Skeletal muscle satellite cell (primary cell): ENCODE measurements around the gene AUTS2.

Experiments used
- H3K27me3 ChIP-seq: 2 replicates; pipeline ENCODE4 v1.7.0; 2013; ENCODE audit warnings: low read length; ENCODE audit not compliant: control insufficient read depth, insufficient read depth
- H3K36me3 ChIP-seq: 2 replicates; pipeline ENCODE4 v1.7.0; 2013; ENCODE audit warnings: mild to moderate bottlenecking, control low read depth, low read length; ENCODE audit not compliant: insufficient read depth
- H3K4me1 ChIP-seq: 2 replicates; pipeline ENCODE4 v1.7.0; 2013; ENCODE audit warnings: low read length; ENCODE audit not compliant: control insufficient read depth, insufficient read depth
- H3K4me2 ChIP-seq: 2 replicates; pipeline ENCODE4 v1.7.0; 2013; ENCODE audit warnings: mild to moderate bottlenecking, low read length
- H3K4me3 ChIP-seq: 2 replicates; pipeline ENCODE4 v1.7.0; 2013; ENCODE audit warnings: low read length
- H3K9ac ChIP-seq: 2 replicates; pipeline ENCODE4 v1.7.0; 2013; ENCODE audit warnings: mild to moderate bottlenecking, low read depth, low read length, moderate library complexity
- H3K9me3 ChIP-seq: replicated peaks from 2 replicates; pipeline ENCODE4 v1.7.0; 2013; ENCODE audit warnings: mild to moderate bottlenecking, control low read depth, low read length

The AUTS2 gene

DNA sequence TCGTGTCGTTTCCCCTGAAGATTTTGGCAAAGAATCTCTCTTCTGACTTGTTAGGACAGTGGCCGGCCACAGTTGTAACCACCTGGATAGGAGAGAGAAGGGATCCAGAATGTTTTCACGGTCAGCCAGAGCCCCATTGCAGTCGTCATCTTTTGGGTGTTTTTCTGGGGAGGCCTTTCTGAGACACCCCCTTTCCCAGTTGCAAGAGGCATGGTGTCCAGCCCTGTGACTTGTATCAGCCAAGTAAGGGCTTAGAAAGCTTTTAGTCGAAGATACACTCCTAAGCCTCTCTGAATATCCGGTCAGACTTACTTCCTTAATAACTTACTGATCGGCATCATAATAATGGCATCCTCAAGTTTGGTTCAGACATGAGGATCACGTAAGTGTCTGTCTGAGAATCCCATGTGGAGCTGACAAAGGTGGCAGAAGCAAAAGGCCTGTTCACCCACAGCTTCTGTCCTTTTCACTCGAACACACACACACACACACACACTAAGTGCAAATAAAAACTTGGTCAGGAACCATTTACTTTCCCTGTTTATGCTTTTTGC is 1098.0 kb downstream of the AUTS2 start:
- Histone ChIP-seq H3K4me1 (peaks cover 24% of the 10 kb centered on the region), H3K9ac (peak overlapping the region; percentile 94), H3K4me3 (peak overlapping the region; percentile 97), H3K4me2 (peak overlapping the region; percentile 90), H3K27me3 (no peaks in the 10 kb centered on the region), H3K9me3 (no peaks in the 10 kb centered on the region), H3K36me3 (no peaks in the 10 kb centered on the region)

DNA sequence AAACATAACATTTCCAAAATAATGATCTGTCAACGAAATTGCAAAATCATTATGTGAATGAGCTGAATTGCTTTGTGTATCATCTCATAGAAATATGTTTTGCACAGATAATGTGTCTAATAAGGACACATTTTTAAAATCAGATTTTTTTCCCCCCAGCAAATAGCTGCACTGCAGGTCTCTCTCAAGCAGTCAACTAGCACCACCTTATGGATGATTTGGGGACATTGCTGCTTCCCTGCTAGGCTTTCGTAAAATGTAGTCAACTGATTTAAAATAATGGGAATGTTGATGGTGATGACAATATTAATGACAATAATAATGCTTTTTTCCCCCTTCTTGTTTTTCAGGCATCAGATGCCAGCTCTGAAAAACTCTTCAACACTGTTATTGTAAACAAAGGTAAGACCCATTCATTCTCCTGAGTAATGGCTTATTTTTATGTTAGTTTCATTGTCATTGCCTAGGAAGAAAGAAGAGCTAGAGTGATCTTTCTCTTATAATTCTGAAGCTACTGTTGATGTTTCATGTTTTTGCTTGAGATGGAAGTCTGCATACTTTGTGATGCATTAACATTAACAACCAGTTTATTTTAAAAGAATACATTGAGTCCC is 1100.1 kb downstream of the AUTS2 start:
- H3K4me3 ChIP-seq = no peak overlapping the region
- peaks cover 6% of the 10 kb centered on the region for H3K36me3 ChIP-seq
- H3K9ac ChIP-seq = no peak overlapping the region
- H3K4me2 ChIP-seq = peak overlapping the region; percentile 31
- H3K9me3 ChIP-seq = no peaks in the 10 kb centered on the region
- H3K27me3 ChIP-seq = no peaks in the 10 kb centered on the region
- H3K4me1 ChIP-seq = peaks cover 20% of the 10 kb centered on the region

DNA sequence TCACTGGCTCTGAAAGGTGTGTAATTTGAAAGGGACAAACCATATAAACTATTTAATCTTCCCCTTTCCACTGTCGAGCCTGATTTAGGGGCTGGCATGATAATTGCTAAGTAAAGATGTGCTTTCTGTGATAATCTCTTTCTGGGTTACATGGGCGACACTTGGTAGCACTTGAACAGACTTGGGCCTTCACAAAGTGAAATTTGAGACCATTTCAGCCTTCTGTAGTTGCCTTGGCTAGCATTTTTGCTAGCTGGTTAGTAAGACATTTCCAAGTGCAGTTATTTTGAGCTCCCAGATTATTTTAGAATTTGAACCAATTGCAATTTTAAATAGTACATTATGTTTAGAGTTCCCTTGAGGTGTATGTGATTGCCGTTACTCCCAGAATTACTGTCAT is 1101.0 kb downstream of the AUTS2 start:
- no peak overlapping the region for H3K4me3 ChIP-seq

DNA sequence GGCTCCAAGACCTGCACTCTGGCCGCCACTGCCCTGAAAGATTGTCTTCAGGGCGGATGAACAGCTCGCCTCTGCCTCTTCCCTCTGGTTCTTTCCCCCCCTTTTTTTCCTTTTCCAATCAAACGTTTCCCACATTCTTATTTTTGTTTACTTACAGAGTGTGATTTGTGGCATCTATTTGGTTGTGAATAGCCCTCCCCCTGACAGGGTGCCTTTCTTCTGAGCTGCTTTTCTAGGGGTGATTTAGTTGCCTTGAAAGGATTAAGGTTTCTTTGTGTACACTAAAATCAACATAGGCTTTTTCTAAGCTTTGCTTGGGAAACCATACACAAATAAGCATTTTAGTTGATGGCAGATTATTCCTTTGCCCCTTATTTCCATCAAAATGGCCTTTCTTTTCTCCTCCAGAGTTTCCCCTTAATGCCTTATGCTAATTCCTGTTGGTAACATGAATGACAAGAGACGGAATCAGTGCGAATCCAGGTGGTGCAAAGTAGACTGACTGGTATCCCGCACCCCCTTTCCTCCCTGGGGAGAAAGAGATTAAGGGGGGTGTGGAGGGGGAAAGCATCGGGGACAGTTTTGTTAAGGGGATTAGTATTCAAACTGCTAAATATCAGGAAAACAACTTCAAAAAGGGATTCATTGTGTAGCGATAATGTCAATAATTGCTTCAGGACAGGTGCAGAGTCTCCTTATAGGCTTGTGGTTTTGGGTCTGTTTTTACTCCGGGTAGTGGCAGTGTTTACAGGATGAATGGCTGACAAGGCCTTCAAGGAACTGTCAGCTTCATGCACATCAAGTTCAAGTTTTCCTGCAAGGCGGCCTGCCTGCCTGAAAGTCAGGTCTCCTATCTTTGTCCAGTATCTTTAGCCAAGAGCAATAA is 1102.0 kb downstream of the AUTS2 start:
- Histone ChIP-seq H3K4me2 (no peak overlapping the region), H3K27me3 (no peaks in the 10 kb centered on the region)

More for the DNA sequence above, 1101.0 kb downstream of the AUTS2 start:
- Histone ChIP-seq H3K4me1 (peaks cover 17% of the 10 kb centered on the region), H3K27me3 (no peaks in the 10 kb centered on the region), H3K4me2 (no peak overlapping the region), H3K9me3 (no peaks in the 10 kb centered on the region), H3K9ac (no peak overlapping the region), H3K36me3 (peaks cover 6% of the 10 kb centered on the region)

DNA sequence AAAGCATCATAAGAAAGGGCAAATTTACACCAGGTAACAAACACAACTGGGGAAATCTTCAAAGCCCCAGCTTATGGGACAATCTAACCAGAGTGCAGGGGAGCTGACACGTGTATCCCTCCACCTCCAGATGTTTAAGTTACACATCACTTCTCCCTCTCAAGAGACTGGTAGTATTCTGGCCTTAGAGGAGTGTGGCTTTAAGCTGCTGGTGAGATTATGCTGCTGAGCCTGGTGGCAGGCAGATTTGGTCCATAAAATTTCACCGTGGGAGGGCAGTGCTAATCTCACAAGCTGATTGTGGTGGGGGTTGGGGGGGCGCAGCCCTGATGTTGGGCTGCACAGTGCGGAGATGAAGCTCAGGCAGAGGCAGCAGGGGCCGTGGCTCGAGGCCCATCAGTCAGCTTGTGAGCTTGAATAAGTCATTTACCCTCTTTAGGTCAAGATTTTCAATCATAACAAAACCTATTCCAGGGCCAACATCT is 1102.7 kb downstream of the AUTS2 start:
- no peak overlapping the region for H3K4me2 ChIP-seq
- H3K9ac ChIP-seq = no peak overlapping the region
- H3K9me3 ChIP-seq = no peaks in the 10 kb centered on the region
- H3K27me3 ChIP-seq = no peaks in the 10 kb centered on the region
- peaks cover 6% of the 10 kb centered on the region for H3K36me3 ChIP-seq
- H3K4me3 ChIP-seq = no peak overlapping the region
- peaks cover 17% of the 10 kb centered on the region for H3K4me1 ChIP-seq

More for the DNA sequence above, 1102.0 kb downstream of the AUTS2 start:
- no peak overlapping the region for H3K9ac ChIP-seq
- no peaks in the 10 kb centered on the region for H3K9me3 ChIP-seq
- H3K4me3 ChIP-seq = no peak overlapping the region
- H3K4me1 ChIP-seq = peaks cover 17% of the 10 kb centered on the region
- peaks cover 6% of the 10 kb centered on the region for H3K36me3 ChIP-seq

DNA sequence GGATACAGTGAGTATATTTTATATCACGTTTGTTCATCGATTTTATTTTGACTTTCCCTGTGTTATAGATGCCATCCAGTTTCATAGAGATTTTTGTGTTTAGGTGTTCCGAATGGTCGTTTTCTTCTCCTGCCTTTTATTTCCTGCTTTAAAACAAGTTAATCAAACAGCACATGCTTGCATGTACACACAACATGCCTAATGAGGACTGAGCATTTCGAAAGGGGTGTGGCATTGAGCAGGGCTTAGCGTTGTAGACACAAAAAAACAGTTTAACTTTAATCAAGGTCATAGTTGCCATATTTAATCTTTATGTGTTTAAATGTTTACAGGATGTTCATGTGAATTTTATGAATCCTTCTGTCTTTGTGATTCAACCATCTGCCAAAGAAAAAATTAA is 1103.2 kb downstream of the AUTS2 start:
- Histone ChIP-seq H3K4me1 (peaks cover 12% of the 10 kb centered on the region), H3K4me3 (no peak overlapping the region), H3K27me3 (no peaks in the 10 kb centered on the region), H3K9ac (no peak overlapping the region), H3K36me3 (peaks cover 6% of the 10 kb centered on the region), H3K4me2 (no peak overlapping the region), H3K9me3 (no peaks in the 10 kb centered on the region)

DNA sequence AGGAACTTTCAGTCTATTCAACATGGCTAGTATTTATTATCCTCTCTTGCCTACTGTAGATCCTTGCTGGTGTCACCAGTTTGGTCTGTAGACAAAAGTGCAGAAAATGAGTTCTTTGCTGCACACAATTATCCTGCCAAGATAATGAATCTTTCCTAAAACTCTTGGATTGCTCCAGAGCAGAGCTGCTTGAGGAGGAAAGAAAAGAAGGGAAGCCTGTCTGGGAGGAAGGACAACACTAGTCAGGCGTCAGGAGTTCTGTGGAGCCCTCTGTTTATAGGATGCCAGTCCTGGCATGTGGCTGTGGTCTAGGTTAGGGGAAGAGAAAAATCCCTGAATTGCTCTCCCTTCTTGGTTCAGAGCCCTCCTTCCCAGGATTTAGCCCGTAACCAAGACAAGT is 1103.7 kb downstream of the AUTS2 start:
- no peak overlapping the region for H3K4me3 ChIP-seq
- no peaks in the 10 kb centered on the region for H3K9me3 ChIP-seq
- H3K4me2 ChIP-seq = no peak overlapping the region
- peaks cover 6% of the 10 kb centered on the region for H3K36me3 ChIP-seq
- H3K27me3 ChIP-seq = no peaks in the 10 kb centered on the region
- H3K4me1 ChIP-seq = peaks cover 6% of the 10 kb centered on the region
- H3K9ac ChIP-seq = no peak overlapping the region

DNA sequence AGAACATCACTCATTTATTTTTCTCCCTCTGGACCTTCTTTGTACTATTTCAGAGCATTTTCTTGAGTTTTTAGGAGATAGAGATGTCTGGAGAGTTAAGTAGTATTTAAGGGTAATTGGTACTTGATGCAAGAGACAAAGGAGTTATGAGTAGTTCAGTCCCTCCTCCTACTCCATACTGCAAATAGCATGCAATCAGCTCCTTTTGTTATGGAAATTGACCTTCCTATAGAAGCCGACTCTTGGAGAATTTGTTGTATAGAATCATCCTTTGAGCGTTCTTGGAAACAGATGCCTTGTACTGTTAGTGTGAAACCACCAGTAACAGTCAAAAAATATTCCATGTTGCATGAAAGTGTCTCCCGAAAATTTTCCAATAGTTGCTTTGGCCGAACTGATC is 1105.5 kb downstream of the AUTS2 start:
- no peak overlapping the region for H3K9ac ChIP-seq
- H3K9me3 ChIP-seq = no peaks in the 10 kb centered on the region
- H3K4me3 ChIP-seq = no peak overlapping the region
- no peaks in the 10 kb centered on the region for H3K4me1 ChIP-seq
- no peaks in the 10 kb centered on the region for H3K27me3 ChIP-seq
- no peak overlapping the region for H3K4me2 ChIP-seq
- peaks cover 6% of the 10 kb centered on the region for H3K36me3 ChIP-seq

DNA sequence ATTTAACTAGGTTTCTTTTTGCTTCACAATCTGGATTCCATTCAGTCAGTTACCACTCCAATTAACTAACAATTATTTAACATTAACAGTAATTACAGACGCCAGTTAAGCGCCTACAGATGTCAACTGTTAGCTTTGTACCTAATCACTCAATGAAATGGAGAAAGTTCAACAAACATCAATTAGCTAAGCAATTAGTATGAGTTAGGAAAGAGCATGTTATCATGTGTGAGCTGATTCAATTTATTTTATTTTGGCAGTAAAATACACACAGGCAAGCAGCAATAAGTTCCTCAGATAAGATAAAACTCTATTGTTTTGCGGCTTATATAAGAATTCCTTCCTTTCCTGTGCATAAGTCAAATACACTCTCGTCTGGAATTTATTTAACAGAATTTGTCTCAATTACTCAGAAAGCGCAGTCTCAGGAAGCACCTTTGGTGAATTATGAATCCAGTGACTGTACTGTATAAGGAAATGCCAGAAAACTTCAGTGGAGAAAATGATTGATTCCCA is 1106.6 kb downstream of the AUTS2 start:
- Histone ChIP-seq H3K36me3 (peaks cover 6% of the 10 kb centered on the region), H3K27me3 (no peaks in the 10 kb centered on the region)

DNA sequence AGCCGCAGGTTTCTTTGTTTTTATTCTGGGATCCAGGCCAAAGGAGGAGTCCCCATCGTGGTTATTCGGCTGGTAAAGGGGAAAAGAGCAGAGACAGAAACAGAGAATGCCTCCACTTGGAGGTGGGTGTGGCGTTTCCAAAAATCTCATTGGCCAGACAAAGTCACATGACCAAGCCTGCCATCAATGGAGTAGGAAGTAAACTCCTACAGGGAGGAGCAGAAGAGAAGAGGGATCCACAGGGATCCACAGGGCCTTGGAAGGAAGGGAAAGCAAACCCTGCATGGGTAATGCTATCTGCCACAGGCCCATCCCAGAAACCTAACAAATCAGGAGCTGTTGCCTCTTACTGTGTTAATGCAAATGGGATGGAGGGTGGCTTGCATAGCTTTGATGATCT is 1107.9 kb downstream of the AUTS2 start:
- H3K4me3 ChIP-seq = no peak overlapping the region
- no peaks in the 10 kb centered on the region for H3K27me3 ChIP-seq
- H3K4me2 ChIP-seq = no peak overlapping the region
- no peak overlapping the region for H3K9ac ChIP-seq
- peaks cover 18% of the 10 kb centered on the region for H3K4me1 ChIP-seq
- H3K36me3 ChIP-seq = peaks cover 6% of the 10 kb centered on the region
- no peaks in the 10 kb centered on the region for H3K9me3 ChIP-seq

More for the DNA sequence above, 1106.6 kb downstream of the AUTS2 start:
- Histone ChIP-seq H3K9me3 (no peaks in the 10 kb centered on the region), H3K4me3 (no peak overlapping the region), H3K4me2 (no peak overlapping the region), H3K9ac (no peak overlapping the region), H3K4me1 (peaks cover 4% of the 10 kb centered on the region)

DNA sequence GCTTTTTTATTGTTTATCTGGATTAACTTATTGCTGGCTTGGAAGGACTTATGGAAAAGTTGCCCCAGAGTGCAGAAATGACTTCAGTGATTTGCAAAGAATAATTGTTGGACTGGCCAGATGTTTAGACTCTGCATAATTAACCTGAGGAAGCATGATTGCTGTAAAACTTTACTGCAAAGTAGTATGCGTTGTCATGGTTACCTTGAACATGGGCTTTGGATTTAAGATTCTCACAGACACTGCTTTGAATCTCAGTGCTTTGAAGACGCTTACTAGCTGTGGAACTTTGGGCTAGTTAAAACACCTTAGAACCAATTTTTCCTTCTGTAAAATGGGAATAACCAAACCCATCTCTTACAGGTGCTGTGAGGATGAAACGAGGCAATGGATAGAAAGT is 1108.4 kb downstream of the AUTS2 start:
- H3K9ac ChIP-seq = no peak overlapping the region
- no peak overlapping the region for H3K4me3 ChIP-seq
- H3K27me3 ChIP-seq = no peaks in the 10 kb centered on the region
- peaks cover 22% of the 10 kb centered on the region for H3K4me1 ChIP-seq
- no peak overlapping the region for H3K4me2 ChIP-seq
- H3K36me3 ChIP-seq = peaks cover 6% of the 10 kb centered on the region
- H3K9me3 ChIP-seq = no peaks in the 10 kb centered on the region
